NCI-H128 (cell line): ENCODE results near the gene NBEA.

Experiments
- DNase-seq: peaks from one replicate; lab custom pipeline; 2025; ENCODE audit not compliant: unreplicated experiment; lab: John Stamatoyannopoulos, UW

NBEA gene

GRCh38 chr13:35695448-35695770, 753.3 kb downstream of the NBEA start:
- DNase-seq, result no peak

GRCh38 chr13:35697186-35697730, 755.2 kb downstream of the NBEA start:
- DNase-seq, result no peak

GRCh38 chr13:35698911-35699576, 757.0 kb downstream of the NBEA start:
- no peak for DNase-seq

GRCh38 chr13:35699825-35700510, 757.9 kb downstream of the NBEA start:
- no peak for DNase-seq

GRCh38 chr13:35700671-35701070, 758.6 kb downstream of the NBEA start:
- DNase-seq, result no peak

- no peak for DNase-seq
Measured at GRCh38 chr13:35702316-35702715, 760.2 kb downstream of the NBEA start.

- DNase-seq, result no peak
Measured at GRCh38 chr13:35703061-35703460, 761.0 kb downstream of the NBEA start.

- DNase-seq, result no peak
Measured at GRCh38 chr13:35704331-35704730, 762.3 kb downstream of the NBEA start.

- DNase-seq, result no peak
Measured at GRCh38 chr13:35706281-35706680, 764.2 kb downstream of the NBEA start.

- DNase-seq, result no peak
Measured at GRCh38 chr13:35706721-35707120, 764.7 kb downstream of the NBEA start.

- DNase-seq, result no peak
Measured at GRCh38 chr13:35711909-35712308, 769.8 kb downstream of the NBEA start.

- DNase-seq, result no peak
Measured at GRCh38 chr13:35712907-35713761, 771.1 kb downstream of the NBEA start.

GRCh38 chr13:35714121-35714520, 772.1 kb downstream of the NBEA start:
- DNase-seq, result no peak

GRCh38 chr13:35714588-35715377, 772.7 kb downstream of the NBEA start:
- no peak for DNase-seq

- DNase-seq, result no peak
Measured at GRCh38 chr13:35716186-35716585, 774.1 kb downstream of the NBEA start.

- no peak for DNase-seq
Measured at GRCh38 chr13:35716729-35717128, 774.7 kb downstream of the NBEA start.

- no peak for DNase-seq
Measured at GRCh38 chr13:35718084-35718483, 776.0 kb downstream of the NBEA start.

GRCh38 chr13:35720290-35720689, 778.2 kb downstream of the NBEA start:
- DNase-seq, result no peak

- DNase-seq, result no peak
Measured at GRCh38 chr13:35720690-35721554, 778.9 kb downstream of the NBEA start.
